ENCODE data around the gene APLP1.
"Not testable (repeated sequence)": the region's sequence is repeated elsewhere in the genome, so short reads cannot be mapped to it uniquely, and the experiment has no call there.

APLP1 gene

GRCh38 chr19:35889370-35890112 lies 21.2 kb downstream of the APLP1 start:
- TF ChIP-seq, protein P1, sequence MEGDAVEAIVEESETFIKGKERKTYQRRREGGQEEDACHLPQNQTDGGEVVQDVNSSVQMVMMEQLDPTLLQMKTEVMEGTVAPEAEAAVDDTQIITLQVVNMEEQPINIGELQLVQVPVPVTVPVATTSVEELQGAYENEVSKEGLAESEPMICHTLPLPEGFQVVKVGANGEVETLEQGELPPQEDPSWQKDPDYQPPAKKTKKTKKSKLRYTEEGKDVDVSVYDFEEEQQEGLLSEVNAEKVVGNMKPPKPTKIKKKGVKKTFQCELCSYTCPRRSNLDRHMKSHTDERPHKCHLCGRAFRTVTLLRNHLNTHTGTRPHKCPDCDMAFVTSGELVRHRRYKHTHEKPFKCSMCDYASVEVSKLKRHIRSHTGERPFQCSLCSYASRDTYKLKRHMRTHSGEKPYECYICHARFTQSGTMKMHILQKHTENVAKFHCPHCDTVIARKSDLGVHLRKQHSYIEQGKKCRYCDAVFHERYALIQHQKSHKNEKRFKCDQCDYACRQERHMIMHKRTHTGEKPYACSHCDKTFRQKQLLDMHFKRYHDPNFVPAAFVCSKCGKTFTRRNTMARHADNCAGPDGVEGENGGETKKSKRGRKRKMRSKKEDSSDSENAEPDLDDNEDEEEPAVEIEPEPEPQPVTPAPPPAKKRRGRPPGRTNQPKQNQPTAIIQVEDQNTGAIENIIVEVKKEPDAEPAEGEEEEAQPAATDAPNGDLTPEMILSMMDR (IDR thresholded peaks at IDR 0.05; ENCODE audit: low read depth, low read length, missing control alignments) = no peak
- DNase-seq (ENCODE audit: extremely low read depth, low read depth) = no peak
- H3K4me3 ChIP-seq (replicated peaks; ENCODE audit: low read depth, low read length) = no peak overlapping the region

- no peak for DNase-seq (ENCODE audit: extremely low read depth, low read depth)
- TF ChIP-seq, protein P1 (IDR thresholded peaks at IDR 0.05; ENCODE audit: low read depth, low read length, missing control alignments) = no peak
- H3K4me3 ChIP-seq (replicated peaks; ENCODE audit: low read depth, low read length) = no peak overlapping the region
Measured at GRCh38 chr19:35890113-35890650, 21.8 kb downstream of the APLP1 start.

- not testable (repeated sequence) for H3K4me3 ChIP-seq (replicated peaks; ENCODE audit: low read depth, low read length); DNase-seq (ENCODE audit: extremely low read depth, low read depth)
Measured at GRCh38 chr19:35891819-35892218, 23.4 kb downstream of the APLP1 start.

DNA sequence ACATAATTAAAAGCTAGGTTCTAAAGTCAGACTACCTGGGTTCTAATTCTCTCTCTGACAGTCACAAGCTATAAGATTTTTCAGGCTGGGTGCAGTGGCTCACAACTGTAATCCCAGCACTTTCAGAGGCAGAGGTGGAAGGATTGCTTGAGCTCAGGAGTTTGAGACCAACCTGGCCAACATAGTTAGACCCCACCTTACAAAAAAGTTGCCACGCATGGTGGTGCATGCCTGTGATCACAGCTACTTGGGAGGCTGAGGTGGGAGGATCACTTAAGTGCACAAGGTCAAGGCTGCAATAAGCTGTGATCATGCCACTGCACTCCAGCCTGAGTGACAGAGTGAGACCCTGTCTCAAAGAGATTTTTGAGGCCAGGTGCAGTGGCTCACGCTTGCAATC lies 26.0 kb downstream of the APLP1 start:
- TF ChIP-seq, protein P1 (IDR thresholded peaks at IDR 0.05; ENCODE audit: low read depth, low read length, missing control alignments) = no peak
- DNase-seq (ENCODE audit: extremely low read depth, low read depth) = no peak
- no peak overlapping the region for H3K4me3 ChIP-seq (replicated peaks; ENCODE audit: low read depth, low read length)

DNA sequence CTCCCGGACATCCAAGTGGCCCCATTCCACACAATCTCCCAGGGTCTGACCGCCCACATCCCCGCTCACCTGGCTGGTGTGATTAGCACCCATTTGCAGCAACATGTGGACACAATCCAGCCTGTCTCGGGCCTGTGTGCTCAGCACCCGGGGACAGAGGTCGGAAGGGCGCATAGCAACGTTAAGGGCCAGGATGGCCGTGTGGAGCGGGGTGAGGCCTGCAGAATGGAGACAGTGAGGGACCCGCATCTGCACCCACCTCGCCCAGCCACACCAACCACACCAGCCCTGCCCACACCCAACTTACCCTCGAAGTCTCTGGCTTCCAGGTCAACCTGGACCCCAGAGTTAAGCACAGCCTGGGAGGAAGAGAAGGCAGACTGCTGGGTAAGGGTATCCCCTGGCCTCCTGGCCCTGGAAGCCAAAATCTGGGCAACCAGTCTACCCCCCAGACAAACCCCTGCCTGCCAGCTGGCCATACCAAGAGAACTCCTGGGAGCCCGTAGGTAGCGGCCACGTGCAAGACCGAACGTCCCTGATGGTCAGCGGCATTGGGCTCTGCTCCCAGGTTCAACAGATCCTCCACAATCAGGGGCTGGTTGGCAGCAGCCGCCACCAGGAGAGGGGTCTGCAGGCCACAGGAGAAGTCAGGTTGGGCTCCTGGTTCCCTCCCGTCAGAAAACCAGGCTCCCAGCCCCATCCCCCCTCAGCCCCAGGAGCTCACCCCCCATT lies 27.7 kb downstream of the APLP1 start:
- TF ChIP-seq, protein P1 (IDR thresholded peaks at IDR 0.05; ENCODE audit: low read depth, low read length, missing control alignments) = no peak
- DNase-seq (ENCODE audit: extremely low read depth, low read depth) = no peak
- no peak overlapping the region for H3K4me3 ChIP-seq (replicated peaks; ENCODE audit: low read depth, low read length)

DNA sequence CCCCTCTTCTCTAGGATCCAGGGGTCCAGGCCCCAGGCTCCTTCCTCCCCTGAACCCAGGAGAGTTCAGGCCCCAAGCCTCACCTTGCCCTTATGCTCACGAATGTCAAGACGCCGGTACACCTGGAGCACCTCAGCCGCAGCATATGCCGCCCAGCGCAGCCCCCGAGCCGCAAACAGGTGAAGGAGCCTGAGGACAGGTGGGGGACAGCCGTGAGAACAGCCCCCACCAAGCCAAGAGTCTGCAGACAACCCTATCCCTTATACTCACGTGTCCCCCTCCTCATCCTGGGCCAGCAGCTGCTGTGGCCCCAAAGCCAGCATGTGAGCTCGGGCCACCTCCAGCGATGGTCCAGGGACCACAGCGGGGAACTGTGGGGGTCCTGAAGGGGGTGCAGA lies 28.3 kb downstream of the APLP1 start:
- TF ChIP-seq, protein P1 (IDR thresholded peaks at IDR 0.05; ENCODE audit: low read depth, low read length, missing control alignments) = no peak
- H3K4me3 ChIP-seq (replicated peaks; ENCODE audit: low read depth, low read length) = no peak overlapping the region
- no peak for DNase-seq (ENCODE audit: extremely low read depth, low read depth)

DNA sequence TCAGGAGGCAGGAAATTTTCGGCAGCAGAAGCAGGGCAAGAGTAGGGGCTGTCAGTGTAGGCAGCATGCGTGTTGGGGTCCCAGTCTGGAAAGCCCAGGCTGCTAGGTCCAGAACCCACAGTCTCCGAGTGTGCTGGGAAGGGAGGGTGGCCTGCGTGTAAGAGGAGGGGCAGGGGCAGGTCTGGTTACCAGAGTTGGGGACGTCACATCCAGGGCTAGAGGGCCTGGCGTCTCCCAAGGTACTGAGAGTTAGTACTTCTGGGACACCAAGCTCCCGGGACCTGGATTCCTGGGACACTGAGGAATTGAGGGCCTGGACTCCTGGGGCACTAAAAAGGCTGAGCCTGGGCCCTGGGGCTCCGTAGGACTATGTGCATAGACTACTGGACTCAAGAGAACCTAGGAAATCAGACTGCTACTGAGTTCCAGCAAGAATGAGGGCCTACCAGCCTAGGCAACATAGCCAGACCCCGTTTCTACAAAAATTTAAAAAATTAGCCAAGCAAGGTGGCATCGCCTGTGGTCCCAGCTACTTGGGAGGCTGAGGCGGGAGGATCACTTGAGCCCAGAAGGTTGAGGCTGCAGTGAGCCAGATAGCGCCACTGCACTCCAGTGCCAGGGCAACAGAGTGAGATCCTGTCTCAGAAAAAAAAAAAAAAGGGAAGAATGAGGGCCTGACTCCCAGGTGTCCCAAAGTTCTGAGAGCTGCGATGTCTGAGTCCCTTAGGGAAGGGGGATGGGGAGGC lies 29.5 kb downstream of the APLP1 start:
- no peak for DNase-seq (ENCODE audit: extremely low read depth, low read depth)
- TF ChIP-seq, protein P1 (IDR thresholded peaks at IDR 0.05; ENCODE audit: low read depth, low read length, missing control alignments) = no peak
- peak overlapping the region; percentile 79 for H3K4me3 ChIP-seq (replicated peaks; ENCODE audit: low read depth, low read length)

Measured in HFF-Myc (cell line).